ENCODE results near the gene MRGPRE.

Gene MRGPRE

GRCh38 chr11:3219281-3219892 lies 12.8 kb downstream of the MRGPRE start:
- TF ChIP-seq FOXP2 (optimal IDR thresholded peaks at IDR 0.05; ENCODE audit: borderline replicate concordance, extremely low read depth, extremely low read length, insufficient read depth) (no peak), SIN3A (IDR thresholded peaks at IDR 0.05; ENCODE audit: borderline replicate concordance, insufficient read depth, low read length) (no peak), TAF1 (IDR thresholded peaks at IDR 0.05; ENCODE audit: borderline replicate concordance, insufficient read depth, low read length) (no peak), REST (IDR thresholded peaks at IDR 0.05; ENCODE audit: insufficient read depth in 1 of 2, low read depth in 2 of 2, low read length in 2 of 2) (no peak), POLR2AphosphoS5 (IDR thresholded peaks at IDR 0.05; ENCODE audit: low read depth, low read length) (no peak)

- TF ChIP-seq TAF1 (IDR thresholded peaks at IDR 0.05; ENCODE audit: borderline replicate concordance, insufficient read depth, low read length) (no peak), FOXP2 (optimal IDR thresholded peaks at IDR 0.05; ENCODE audit: borderline replicate concordance, extremely low read depth, extremely low read length, insufficient read depth) (no peak), SIN3A (IDR thresholded peaks at IDR 0.05; ENCODE audit: borderline replicate concordance, insufficient read depth, low read length) (no peak)
Measured at GRCh38 chr11:3218483-3219280, 13.5 kb downstream of the MRGPRE start, which contains the start of gene MRGPRG. MRGPRG (minus strand) TSS chr11:3218813; CDS start chr11:3218813, 0 bp downstream.

- TF ChIP-seq REST (IDR thresholded peaks at IDR 0.05; ENCODE audit: insufficient read depth in 1 of 2, low read depth in 2 of 2, low read length in 2 of 2) = no peak
- TF ChIP-seq SIN3A (IDR thresholded peaks at IDR 0.05; ENCODE audit: borderline replicate concordance, insufficient read depth, low read length) = no peak
Measured at GRCh38 chr11:3217818-3218482, 14.3 kb downstream of the MRGPRE start.

- TF ChIP-seq REST (IDR thresholded peaks at IDR 0.05; ENCODE audit: insufficient read depth in 1 of 2, low read depth in 2 of 2, low read length in 2 of 2) = no peak
- no peak for TF ChIP-seq TAF1 (IDR thresholded peaks at IDR 0.05; ENCODE audit: borderline replicate concordance, insufficient read depth, low read length)
- no peak for TF ChIP-seq POLR2AphosphoS5 (IDR thresholded peaks at IDR 0.05; ENCODE audit: low read depth, low read length)
- no peak for TF ChIP-seq SIN3A (IDR thresholded peaks at IDR 0.05; ENCODE audit: borderline replicate concordance, insufficient read depth, low read length)
- no peak for TF ChIP-seq FOXP2 (optimal IDR thresholded peaks at IDR 0.05; ENCODE audit: borderline replicate concordance, extremely low read depth, extremely low read length, insufficient read depth)
Measured at GRCh38 chr11:3216027-3216525, 16.1 kb downstream of the MRGPRE start.

- TF ChIP-seq POLR2AphosphoS5 (IDR thresholded peaks at IDR 0.05; ENCODE audit: low read depth, low read length) = no peak
- no peak for TF ChIP-seq REST (IDR thresholded peaks at IDR 0.05; ENCODE audit: insufficient read depth in 1 of 2, low read depth in 2 of 2, low read length in 2 of 2)
- TF ChIP-seq FOXP2 (optimal IDR thresholded peaks at IDR 0.05; ENCODE audit: borderline replicate concordance, extremely low read depth, extremely low read length, insufficient read depth) = no peak
- no peak for TF ChIP-seq SIN3A (IDR thresholded peaks at IDR 0.05; ENCODE audit: borderline replicate concordance, insufficient read depth, low read length)
- TF ChIP-seq TAF1 (IDR thresholded peaks at IDR 0.05; ENCODE audit: borderline replicate concordance, insufficient read depth, low read length) = no peak
Measured at GRCh38 chr11:3215346-3216026, 16.7 kb downstream of the MRGPRE start.

Measured in PFSK-1 (cell line).